ENCODE measurements around the gene CCDC170.

GRCh38 chr6:151635741-151636140, 141.9 kb downstream of the CCDC170 start:
- TF ChIP-seq CTCF (IDR thresholded peaks at IDR 0.05; ENCODE audit: low read length) (no peak), EZH2 (optimal IDR thresholded peaks at IDR 0.05; ENCODE audit: low read depth, low read length) (no peak), EZH2phosphoT487 (IDR thresholded peaks at IDR 0.05; ENCODE audit: low read length) (no peak)

All from MM.1S (cell line).